GM11168 (cell line): Measurements from ENCODE around the gene SUPT20H.

Experiments used
- in situ Hi-C: fragments of 300-500 bp; cut with MboI; formaldehyde crosslinking; loops from one replicate; pipeline ENCODE4 v1.12.0; 2022; ENCODE audit warnings: low sequenced_read_pairs; ENCODE audit not compliant: unreplicated experiment

SUPT20H gene

DNA sequence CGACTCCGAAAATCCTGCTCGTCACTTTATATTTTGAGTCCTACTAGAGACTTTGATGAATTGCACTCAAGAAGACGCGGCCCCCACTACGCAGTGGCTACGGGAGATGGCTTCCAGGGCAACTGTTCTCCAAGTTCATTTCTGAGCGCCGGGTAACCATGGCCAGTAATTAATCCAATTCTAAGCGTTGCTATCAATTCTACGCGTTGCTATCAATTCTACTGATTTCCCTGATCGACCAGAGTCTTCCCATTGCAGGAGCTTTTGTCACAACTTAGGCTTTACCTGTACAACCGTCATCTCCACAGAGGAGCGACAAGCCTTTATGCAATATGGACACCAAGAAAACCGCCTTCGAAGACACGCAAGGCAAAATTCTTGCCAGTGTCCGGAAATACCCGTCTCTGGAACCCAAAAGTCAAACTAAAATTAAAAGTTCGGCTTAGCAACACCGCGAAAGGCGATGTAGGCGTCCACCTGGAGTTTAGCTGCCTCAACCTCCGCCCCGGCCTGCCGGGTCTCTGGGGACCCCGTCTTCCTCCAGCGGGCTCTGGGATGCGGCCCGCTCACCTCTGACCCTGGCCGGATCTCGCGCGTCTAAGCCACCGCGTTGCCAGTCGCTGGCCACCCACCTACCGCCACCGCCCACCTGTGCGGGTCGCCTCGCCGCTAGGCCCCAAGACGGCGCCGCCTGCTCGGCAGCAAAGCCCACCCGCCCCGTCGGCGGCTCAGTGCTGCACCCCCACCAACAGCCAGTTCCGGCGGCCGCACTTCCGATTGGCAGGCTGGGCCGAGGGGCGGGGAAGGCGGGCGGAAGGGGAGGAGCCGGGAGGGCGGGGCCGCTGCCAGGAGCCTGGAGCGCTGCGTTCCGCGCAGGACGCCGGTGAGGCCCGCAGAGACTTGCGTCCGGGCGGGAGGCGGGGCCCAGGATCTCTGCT, at the start of gene SUPT20H:
SUPT20H (minus strand) TSS at position 779 of the 938 bp plus-strand sequence. CDS start 8,198 bp downstream, outside the sequence.
- in situ Hi-C loops = loop anchor here (10.0 kb wide), 1 partner anchor 54 kb away; the partner anchor contains the start of gene EXOSC8

GRCh38 chr13:37109051-37109678, 49.7 kb upstream of the SUPT20H start:
- in situ Hi-C loops = loop anchor here (25.0 kb wide), 1 partner anchor 478 kb away; the partner anchor contains the start of gene POSTN

GRCh38 chr13:37107868-37108267, 48.4 kb upstream of the SUPT20H start:
- in situ Hi-C loops = loop anchor here (25.0 kb wide), 1 partner anchor 479 kb away; the partner anchor contains the start of gene POSTN

DNA sequence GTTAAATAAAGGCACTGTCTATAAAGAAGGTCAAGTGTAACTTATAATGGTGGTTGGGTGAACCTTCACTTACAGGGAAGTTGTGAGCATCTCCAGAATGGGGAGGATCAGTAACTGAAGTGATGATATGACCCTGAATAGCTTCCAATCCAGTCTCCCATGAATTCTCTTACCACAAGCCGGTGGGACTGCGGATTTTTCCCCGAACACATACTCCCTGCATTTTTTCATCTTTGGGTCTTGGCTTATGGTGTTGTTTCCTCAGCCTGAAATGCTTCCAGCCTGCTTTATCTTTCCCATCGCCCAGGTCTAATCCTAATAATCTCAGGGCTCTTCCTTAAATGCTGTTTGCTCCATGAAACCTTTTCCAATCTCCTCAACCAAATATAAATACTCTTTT, 48.0 kb upstream of the SUPT20H start:
- in situ Hi-C loops = loop anchor here (25.0 kb wide), 1 partner anchor 480 kb away; the partner anchor contains the start of gene POSTN

GRCh38 chr13:37106642-37107041, 47.2 kb upstream of the SUPT20H start:
- in situ Hi-C loops = loop anchor here (25.0 kb wide), 1 partner anchor 481 kb away; the partner anchor contains the start of gene POSTN

DNA sequence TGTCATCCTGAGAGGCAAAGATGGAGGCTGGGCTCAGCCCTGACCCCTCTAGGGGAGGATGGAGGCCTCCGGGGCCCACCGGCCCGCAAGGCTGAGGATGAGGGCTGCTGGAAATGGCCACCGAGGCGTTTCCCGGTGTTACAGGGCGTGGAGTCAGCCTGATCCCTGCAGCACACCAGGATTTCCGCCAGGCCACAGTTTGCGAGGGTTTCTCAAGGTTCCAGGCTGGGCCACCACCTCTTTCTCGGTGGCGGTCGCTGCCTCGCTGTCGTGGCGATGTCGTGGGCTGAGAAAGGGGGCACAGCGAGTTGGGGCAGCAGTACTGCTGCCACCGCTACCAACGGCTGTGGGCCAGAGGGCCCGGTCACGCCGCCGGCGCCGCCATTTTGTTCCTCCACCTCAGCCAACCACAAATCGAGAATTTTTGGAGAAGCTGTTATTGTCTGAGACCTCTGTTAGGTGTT, 45.8 kb upstream of the SUPT20H start, which contains the start of gene CSNK1A1L:
CSNK1A1L (minus strand) TSS at position 414 of the 464 bp plus-strand sequence; CDS start at position 6, 408 bp downstream.
- in situ Hi-C loops = loop anchor here (25.0 kb wide), 1 partner anchor 482 kb away; the partner anchor contains the start of gene POSTN

DNA sequence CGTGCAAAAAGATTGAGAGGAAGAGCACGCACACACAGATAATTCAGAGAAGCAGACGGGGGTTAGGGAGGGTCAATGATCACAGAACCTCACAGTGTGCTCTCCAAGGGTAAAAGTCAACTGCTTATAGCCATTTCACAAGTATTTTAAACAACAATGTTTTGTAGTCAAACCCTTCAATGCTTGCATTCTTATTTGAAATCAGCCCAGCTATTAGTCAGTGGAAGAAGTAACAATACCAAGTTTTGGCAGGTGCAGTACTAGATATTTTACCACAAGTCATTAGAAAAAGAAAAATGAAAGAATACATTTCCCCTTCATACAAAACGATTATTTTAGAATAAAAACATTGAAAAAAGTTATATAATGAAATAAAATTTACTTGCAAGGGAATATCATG, 43.4 kb upstream of the SUPT20H start:
- in situ Hi-C loops = loop anchor here (25.0 kb wide), 1 partner anchor 484 kb away; the partner anchor contains the start of gene POSTN

DNA sequence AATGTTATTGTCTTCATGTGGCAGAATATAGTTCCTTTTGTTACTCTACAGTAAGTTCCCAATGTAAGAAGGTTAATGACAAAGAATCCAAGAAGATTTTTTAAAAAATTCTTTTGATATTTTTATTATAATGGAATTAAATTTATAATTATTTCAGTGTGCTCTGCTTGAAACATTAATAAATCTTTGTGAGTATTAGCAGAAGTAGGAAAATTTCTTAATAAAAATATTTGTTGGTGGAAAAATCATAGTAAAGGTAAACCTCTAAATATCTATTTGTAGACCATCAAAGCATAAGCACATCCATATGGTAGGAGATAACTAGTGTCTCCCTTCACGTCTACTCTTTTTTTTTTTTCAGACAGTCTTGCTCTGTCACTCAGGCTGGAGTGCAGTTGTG, 41.7 kb upstream of the SUPT20H start:
- in situ Hi-C loops = loop anchor here (25.0 kb wide), 1 partner anchor 486 kb away; the partner anchor contains the start of gene POSTN

GRCh38 chr13:37100731-37101130, 41.2 kb upstream of the SUPT20H start:
- in situ Hi-C loops = loop anchor here (25.0 kb wide), 1 partner anchor 487 kb away; the partner anchor contains the start of gene POSTN

DNA sequence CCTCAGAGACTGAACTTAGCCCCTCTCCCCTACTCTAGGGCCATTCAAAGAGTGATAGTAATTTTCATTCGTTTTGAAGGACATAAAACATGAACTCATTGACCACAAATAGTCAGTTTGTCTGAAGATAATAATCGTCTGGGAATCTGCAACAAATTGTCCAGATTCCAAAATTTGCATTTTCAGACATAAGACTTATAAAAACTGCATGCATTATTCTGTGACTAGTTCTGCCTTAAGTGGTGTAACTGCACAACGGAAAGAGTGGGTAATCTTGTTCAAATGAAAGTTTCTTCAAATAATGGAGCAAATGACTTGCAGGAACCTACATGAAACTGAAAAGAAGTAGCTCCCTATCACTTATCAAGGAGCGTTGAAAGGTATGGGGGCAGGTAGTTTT, 37.6 kb upstream of the SUPT20H start:
- in situ Hi-C loops = no loop called here

- in situ Hi-C loops = no loop called here
These were observed 35.4 kb upstream of the SUPT20H start for GRCh38 chr13:37094840-37095239.

GRCh38 chr13:37094099-37094498, 34.6 kb upstream of the SUPT20H start:
- in situ Hi-C loops = no loop called here

DNA sequence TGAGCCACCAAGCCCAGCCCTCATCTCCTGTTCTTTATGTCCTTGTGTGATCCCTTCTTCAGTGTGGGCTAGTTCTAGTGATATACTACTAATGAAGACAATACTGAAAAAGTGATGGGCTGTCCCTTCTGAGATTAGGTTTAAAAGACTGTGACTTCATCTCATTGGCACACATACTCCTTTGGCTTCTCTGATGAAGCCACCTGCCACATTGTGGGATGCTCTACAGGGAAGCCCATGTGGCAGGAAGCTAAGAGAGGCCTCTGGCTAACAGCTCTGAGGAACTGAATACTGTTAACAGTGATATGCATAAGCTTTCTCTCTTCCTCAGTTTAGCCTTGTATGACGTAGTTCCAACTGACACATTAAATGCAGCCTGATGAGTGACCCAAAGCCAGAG, 32.3 kb upstream of the SUPT20H start:
- in situ Hi-C loops = no loop called here

DNA sequence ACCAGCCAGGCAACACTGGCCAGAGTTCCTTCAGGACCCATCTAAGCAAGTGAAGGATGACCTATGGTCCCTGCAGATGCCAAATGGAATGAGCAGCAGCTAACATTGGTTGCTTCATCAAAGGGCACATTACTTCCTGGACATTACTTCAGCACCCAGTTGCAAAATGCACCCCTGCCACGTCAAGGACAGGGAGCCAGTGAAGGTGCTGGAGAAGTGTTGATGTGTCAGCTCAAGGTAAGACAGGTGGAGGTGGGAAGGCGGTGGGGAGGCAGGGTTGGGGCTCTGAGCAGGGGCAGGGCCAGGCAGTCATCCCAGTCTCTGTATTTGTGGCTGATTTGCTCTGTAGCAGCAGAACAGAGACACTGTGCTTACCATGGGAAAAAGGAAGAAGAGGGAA, 31.4 kb upstream of the SUPT20H start:
- in situ Hi-C loops = no loop called here

GRCh38 chr13:37089495-37089894, 30.0 kb upstream of the SUPT20H start:
- in situ Hi-C loops = no loop called here

DNA sequence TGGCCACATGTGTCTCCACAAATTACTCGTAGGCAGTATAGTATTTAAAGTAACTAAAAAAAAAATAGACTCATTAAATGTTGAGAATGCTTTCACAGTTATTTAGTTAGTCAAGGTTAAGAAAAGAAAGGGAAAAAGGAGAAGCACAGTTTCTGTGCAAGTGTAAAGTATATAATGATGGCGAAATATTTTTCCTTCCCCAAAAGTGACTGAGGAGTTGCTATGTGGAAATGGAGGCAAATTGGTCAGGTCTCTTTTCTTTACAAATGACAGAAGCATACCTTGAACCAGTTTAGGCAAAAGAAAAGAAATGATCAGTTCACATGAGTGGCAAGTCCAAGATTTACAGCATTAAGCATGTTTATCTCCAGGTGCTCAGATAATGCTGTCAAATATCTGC, 28.0 kb upstream of the SUPT20H start:
- in situ Hi-C loops = no loop called here

GRCh38 chr13:37085606-37086005, 26.1 kb upstream of the SUPT20H start:
- in situ Hi-C loops = no loop called here

DNA sequence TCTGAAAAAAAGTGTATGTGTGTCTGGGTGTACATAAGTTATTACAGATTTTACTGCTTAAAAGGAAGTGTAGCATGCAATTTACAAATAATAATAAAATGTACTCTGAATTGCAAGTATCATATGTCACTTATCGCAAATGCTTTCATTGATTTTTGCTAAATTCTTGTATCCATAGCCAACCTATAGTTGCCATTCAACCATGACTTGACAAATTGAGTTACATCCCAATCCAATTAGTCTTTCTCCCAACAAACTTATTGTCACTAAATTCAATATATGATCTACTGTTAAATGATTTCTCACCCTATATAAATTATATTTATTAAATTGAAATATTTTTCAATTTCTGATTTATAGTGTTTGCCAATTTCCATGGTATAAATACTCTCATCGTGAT, 17.3 kb upstream of the SUPT20H start:
- in situ Hi-C loops = no loop called here

GRCh38 chr13:37075164-37075563, 15.7 kb upstream of the SUPT20H start:
- in situ Hi-C loops = no loop called here

DNA sequence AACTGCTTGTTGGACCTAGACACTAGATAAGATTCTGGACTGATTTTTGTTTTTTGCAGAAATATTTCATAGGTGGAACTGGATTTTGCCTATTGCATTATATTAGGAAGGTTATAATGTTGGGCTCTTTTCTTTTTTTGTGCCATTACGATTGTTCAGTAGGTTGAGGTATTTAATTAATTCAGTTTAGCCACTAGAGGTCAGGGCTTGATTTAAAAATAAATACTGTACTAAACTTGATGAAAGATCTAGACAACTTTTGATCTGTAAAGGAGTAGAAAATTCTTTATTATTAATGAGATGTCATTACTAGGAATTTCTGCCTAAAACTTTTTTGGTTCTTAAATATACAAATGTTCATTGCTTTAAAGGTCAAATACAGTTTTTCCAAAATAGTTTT, 15.2 kb upstream of the SUPT20H start:
- in situ Hi-C loops = no loop called here
